ENCODE data around the gene LETM1. TPM values are rescaled to one million over a fixed set of nuclear protein-coding genes. Genes with fewer than 3 reads are reported as not detected.

The LETM1 gene
- total RNA-seq, 2 experiments from 2014 or later: 58.3 to 66.8 TPM

- Histone ChIP-seq H3K36me3 (ENCODE audit: insufficient read depth, low read length) (no peaks in the 10 kb centered on the region), H3K9me2 (ENCODE audit: insufficient read depth, low read length) (no peaks in the 10 kb centered on the region), H3K4me3 (ENCODE audit: low read depth, low read length, poor library complexity, severe bottlenecking) (no peak overlapping the region), H3K4me1 (ENCODE audit: insufficient read depth, low read length, poor library complexity, severe bottlenecking) (peaks cover 5% of the 10 kb centered on the region), H4K20me1 (ENCODE audit: insufficient read depth, low read length) (no peaks in the 10 kb centered on the region), H3K9me3 (ENCODE audit: low read length) (no peaks in the 10 kb centered on the region), H3K27ac (ENCODE audit: low read depth, low read length, poor library complexity, severe bottlenecking) (no peak overlapping the region), H3K4me2 (ENCODE audit: low read length) (no peak overlapping the region), H3K79me2 (ENCODE audit: insufficient read depth, low read depth, low read length) (no peaks in the 10 kb centered on the region), H2AFZ (ENCODE audit: low read length) (no peak overlapping the region)
- ChIA-PET CTCF (ENCODE audit: unreplicated experiment) (no interaction called here), POLR2A (no interaction called here)
- no peak for TF ChIP-seq EZH2phosphoT487 (IDR thresholded peaks at IDR 0.05; ENCODE audit: borderline replicate concordance, low read depth, low read length)
- TF ChIP-seq, protein P1, sequence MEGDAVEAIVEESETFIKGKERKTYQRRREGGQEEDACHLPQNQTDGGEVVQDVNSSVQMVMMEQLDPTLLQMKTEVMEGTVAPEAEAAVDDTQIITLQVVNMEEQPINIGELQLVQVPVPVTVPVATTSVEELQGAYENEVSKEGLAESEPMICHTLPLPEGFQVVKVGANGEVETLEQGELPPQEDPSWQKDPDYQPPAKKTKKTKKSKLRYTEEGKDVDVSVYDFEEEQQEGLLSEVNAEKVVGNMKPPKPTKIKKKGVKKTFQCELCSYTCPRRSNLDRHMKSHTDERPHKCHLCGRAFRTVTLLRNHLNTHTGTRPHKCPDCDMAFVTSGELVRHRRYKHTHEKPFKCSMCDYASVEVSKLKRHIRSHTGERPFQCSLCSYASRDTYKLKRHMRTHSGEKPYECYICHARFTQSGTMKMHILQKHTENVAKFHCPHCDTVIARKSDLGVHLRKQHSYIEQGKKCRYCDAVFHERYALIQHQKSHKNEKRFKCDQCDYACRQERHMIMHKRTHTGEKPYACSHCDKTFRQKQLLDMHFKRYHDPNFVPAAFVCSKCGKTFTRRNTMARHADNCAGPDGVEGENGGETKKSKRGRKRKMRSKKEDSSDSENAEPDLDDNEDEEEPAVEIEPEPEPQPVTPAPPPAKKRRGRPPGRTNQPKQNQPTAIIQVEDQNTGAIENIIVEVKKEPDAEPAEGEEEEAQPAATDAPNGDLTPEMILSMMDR (conservative IDR thresholded peaks at IDR 0.05; ENCODE audit: low read length): no peak
- DNase-seq (ENCODE audit: low spot score): no peak
- no TSS peak for BruUV-seq (replicated peaks)
- intact Hi-C loops (cut with micrococcal nuclease; ENCODE audit: unreplicated experiment): no loop called here
Observed at GRCh38 chr4:1765409-1766072, 90.4 kb downstream of the LETM1 start.

GRCh38 chr4:1764670-1765069 lies 91.3 kb downstream of the LETM1 start:
- no peak for DNase-seq (ENCODE audit: low spot score)
- intact Hi-C loops (cut with micrococcal nuclease; ENCODE audit: unreplicated experiment): loop anchor here (5.0 kb wide), 1 partner anchor 48 kb away; no protein-coding TSS in a partner anchor
- CTCF ChIA-PET (ENCODE audit: unreplicated experiment): no interaction called here
- no peak overlapping the region for H3K4me2 ChIP-seq (ENCODE audit: low read length)
- TF ChIP-seq, protein P1 (conservative IDR thresholded peaks at IDR 0.05; ENCODE audit: low read length): no peak
- POLR2A ChIA-PET: no interaction called here
- no peaks in the 10 kb centered on the region for H3K9me3 ChIP-seq (ENCODE audit: low read length)
- no TSS peak for BruUV-seq (replicated peaks)
- no peaks in the 10 kb centered on the region for H4K20me1 ChIP-seq (ENCODE audit: insufficient read depth, low read length)
- H3K4me1 ChIP-seq (ENCODE audit: insufficient read depth, low read length, poor library complexity, severe bottlenecking): peaks cover 5% of the 10 kb centered on the region
- H3K27ac ChIP-seq (ENCODE audit: low read depth, low read length, poor library complexity, severe bottlenecking): no peak overlapping the region
- no peaks in the 10 kb centered on the region for H3K79me2 ChIP-seq (ENCODE audit: insufficient read depth, low read depth, low read length)
- no peak overlapping the region for H2AFZ ChIP-seq (ENCODE audit: low read length)
- H3K4me3 ChIP-seq (ENCODE audit: low read depth, low read length, poor library complexity, severe bottlenecking): no peak overlapping the region
- no peaks in the 10 kb centered on the region for H3K9me2 ChIP-seq (ENCODE audit: insufficient read depth, low read length)
- no peaks in the 10 kb centered on the region for H3K36me3 ChIP-seq (ENCODE audit: insufficient read depth, low read length)

GRCh38 chr4:1763550-1764080 lies 92.3 kb downstream of the LETM1 start:
- CTCF ChIA-PET (ENCODE audit: unreplicated experiment): no interaction called here
- no TSS peak for BruUV-seq (replicated peaks)

More at GRCh38 chr4:1763550-1764080, 92.3 kb downstream of the LETM1 start:
- no peak overlapping the region for H2AFZ ChIP-seq (ENCODE audit: low read length)
- no peaks in the 10 kb centered on the region for H3K79me2 ChIP-seq (ENCODE audit: insufficient read depth, low read depth, low read length)
- H3K4me3 ChIP-seq (ENCODE audit: low read depth, low read length, poor library complexity, severe bottlenecking): no peak overlapping the region
- no peaks in the 10 kb centered on the region for H3K9me2 ChIP-seq (ENCODE audit: insufficient read depth, low read length)
- H3K36me3 ChIP-seq (ENCODE audit: insufficient read depth, low read length): no peaks in the 10 kb centered on the region
- POLR2A ChIA-PET: no interaction called here
- peaks cover 5% of the 10 kb centered on the region for H3K4me1 ChIP-seq (ENCODE audit: insufficient read depth, low read length, poor library complexity, severe bottlenecking)
- DNase-seq (ENCODE audit: low spot score): peak; percentile 36
- no peak overlapping the region for H3K27ac ChIP-seq (ENCODE audit: low read depth, low read length, poor library complexity, severe bottlenecking)
- no peak for TF ChIP-seq EZH2phosphoT487 (IDR thresholded peaks at IDR 0.05; ENCODE audit: borderline replicate concordance, low read depth, low read length)
- TF ChIP-seq, protein P1 (conservative IDR thresholded peaks at IDR 0.05; ENCODE audit: low read length): no peak
- H4K20me1 ChIP-seq (ENCODE audit: insufficient read depth, low read length): no peaks in the 10 kb centered on the region
- intact Hi-C loops (cut with micrococcal nuclease; ENCODE audit: unreplicated experiment): loop anchor here (5.0 kb wide), 1 partner anchor 49 kb away; no protein-coding TSS in a partner anchor
- no peak overlapping the region for H3K4me2 ChIP-seq (ENCODE audit: low read length)
- no peaks in the 10 kb centered on the region for H3K9me3 ChIP-seq (ENCODE audit: low read length)

Data from OCI-LY7 (cell line).